Lower leg skin (tissue), 4 donors: ENCODE data around the gene NKAIN2. TPM values are rescaled to one million over a fixed set of nuclear protein-coding genes. Genes with fewer than 3 reads are reported as not detected.

ENCODE experiments used
- DNase-seq, 2 donors: peaks; one replicate each; pipeline ENCODE4 v3.0.0-alpha.2; 2019; ENCODE audit warnings: low spot score in 2 of 2
- H3K4me3 ChIP-seq: fragments of 200-600 bp; sonication (generic); 2 replicates; pipeline ENCODE4 v1.5.1; 2017; ENCODE audit warnings: mild to moderate bottlenecking, low read depth; ENCODE audit not compliant: poor library complexity, severe bottlenecking
- POLR2A ChIP-seq, 2 donors: fragments of 450-650 bp; IDR thresholded peaks; one replicate each; pipeline ENCODE4 v1.6.1; 2016 to 2017; ENCODE audit warnings: antibody characterized with exemption in 2 of 2, mild to moderate bottlenecking in 1 of 2, moderate library complexity in 1 of 2
- WGBS, 2 donors: methylation state at CpG; one replicate each; pipeline ENCODE4 v1.1.5; 2018; 5-methylcytosine and 5-hydroxymethylcytosine counted together
- intact Hi-C: fragments of 100-400 bp; cut with DNase I; formaldehyde crosslinking; loops from one replicate; pipeline ENCODE4 v1.15.0; 2023; ENCODE audit warnings: low total_unique reads
- total RNA-seq, 4 donors: library from RNA; depleted of rRNA; stranded (reverse); fragments of >200 nt; gene quantifications; one replicate each; pipeline ENCODE4 v1.1.0, GENCODE V29; 2016
- TF ChIP-seq, protein P1 (sequence below), 3 donors: fragments of 450-650 bp; IDR thresholded peaks; one replicate each; pipeline ENCODE4 v1.5.1; 2016; ENCODE audit warnings: antibody characterized with exemption in 3 of 3, mild to moderate bottlenecking in 3 of 3, moderate library complexity in 2 of 3

NKAIN2 gene
- total RNA-seq, 4 donors from 2014 or later = 0.37 TPM; not detected in 3

DNA sequence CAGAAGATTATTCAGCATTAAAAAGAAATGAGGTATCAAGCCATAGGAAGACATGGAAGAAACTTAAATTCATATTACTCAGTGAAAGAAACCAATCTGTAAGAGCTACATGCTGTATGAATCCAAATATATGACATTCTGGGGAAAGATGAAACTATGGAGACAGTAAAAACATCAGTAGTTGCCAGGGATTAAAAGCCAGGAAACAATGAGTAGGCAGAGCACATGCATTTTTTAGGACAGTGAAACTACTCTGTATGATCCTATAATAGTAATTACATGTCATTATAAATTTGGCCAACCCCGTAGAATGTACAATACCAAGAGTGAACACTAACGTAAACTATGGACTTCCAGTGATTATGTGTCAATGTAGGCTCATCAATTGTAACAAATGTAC, 1065.8 kb downstream of the NKAIN2 start:
- H3K4me3 ChIP-seq = no peak overlapping the region
- WGBS, 2 donors = 37 to 39% methylated on average over 2 of the region's 2 CpGs
- TF ChIP-seq, protein P1, sequence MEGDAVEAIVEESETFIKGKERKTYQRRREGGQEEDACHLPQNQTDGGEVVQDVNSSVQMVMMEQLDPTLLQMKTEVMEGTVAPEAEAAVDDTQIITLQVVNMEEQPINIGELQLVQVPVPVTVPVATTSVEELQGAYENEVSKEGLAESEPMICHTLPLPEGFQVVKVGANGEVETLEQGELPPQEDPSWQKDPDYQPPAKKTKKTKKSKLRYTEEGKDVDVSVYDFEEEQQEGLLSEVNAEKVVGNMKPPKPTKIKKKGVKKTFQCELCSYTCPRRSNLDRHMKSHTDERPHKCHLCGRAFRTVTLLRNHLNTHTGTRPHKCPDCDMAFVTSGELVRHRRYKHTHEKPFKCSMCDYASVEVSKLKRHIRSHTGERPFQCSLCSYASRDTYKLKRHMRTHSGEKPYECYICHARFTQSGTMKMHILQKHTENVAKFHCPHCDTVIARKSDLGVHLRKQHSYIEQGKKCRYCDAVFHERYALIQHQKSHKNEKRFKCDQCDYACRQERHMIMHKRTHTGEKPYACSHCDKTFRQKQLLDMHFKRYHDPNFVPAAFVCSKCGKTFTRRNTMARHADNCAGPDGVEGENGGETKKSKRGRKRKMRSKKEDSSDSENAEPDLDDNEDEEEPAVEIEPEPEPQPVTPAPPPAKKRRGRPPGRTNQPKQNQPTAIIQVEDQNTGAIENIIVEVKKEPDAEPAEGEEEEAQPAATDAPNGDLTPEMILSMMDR (IDR thresholded peaks at IDR 0.05) = no peak
- no peak for TF ChIP-seq POLR2A (IDR thresholded peaks at IDR 0.05)
- no peak for DNase-seq
- intact Hi-C loops = loop anchor here (5.0 kb wide), 1 partner anchor 243 kb away; no protein-coding TSS in a partner anchor

DNA sequence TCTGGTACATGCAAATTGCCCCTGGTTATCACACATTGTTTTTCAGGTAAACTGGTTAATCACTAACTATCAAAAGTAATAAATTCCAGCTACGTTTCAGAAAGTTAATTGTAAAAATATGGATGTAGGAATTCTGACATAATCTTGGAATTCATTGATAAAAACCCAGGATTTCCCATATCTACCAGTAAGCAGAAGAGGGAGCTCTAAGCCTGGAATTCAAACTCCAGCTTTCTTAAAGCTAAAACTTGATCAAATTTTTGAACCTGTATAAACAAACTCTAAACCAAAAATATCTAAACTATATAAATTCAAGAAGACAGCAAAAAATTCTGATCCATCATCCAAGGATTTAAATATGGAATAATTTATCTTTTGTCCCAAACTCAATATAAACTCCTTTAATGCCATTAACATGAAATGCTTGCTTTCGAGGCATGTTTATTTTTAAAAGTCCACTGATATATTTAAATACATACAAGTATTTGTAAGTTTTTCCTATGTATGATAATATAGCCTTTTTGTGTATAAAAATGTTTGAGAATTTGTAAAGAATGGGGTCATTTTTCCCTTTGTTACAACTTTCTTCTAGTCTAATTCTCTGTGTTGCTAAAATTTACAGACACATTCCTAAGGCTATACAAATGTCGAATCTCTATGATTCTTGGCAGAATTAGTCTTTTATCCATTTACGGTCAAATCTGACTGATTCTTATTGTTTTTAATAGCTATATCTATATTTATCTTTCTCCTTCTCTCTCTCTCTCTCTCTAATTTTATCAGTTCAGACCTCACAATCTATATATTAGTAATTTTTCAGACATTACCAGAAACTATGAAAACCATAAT, 1067.2 kb downstream of the NKAIN2 start:
- no peak for DNase-seq
- intact Hi-C loops = no loop called here
- H3K4me3 ChIP-seq = no peak overlapping the region
- TF ChIP-seq, protein P1 (IDR thresholded peaks at IDR 0.05) = peak in 1 of 3 donors; percentile 51
- TF ChIP-seq POLR2A (IDR thresholded peaks at IDR 0.05) = no peak
- 52 to 54% methylated on average over 4 of the region's 4 CpGs for WGBS, 2 donors

DNA sequence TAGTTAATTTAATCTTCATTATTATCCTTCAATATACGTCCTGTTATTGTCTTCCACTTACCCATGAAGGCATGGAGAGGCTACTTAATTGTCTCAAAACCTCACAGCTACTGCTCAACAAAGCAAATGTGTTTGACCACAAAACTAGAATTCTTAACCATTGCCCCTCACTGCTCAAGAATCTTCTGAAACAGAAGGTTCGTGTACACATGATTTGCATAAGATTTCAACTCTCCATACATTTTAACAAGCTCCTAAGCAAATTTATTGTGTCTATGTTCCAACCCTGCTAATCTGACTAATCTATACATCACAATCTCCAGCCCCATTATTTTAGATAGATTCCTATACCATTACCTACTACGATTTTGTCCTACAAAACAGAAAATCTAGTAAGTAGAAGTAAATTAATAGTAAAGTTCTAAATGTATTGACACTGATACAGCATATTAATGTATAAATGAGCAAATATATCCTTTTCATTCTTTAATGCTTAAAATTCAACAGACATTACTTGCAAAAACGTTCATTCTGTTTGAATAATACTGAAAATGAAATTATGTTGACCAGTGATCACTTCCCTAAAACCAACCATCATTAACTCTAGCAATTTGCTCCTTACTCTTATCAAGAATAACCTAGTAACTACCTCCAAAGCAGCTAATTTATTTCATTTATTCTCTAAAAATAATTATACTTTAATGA, 1068.8 kb downstream of the NKAIN2 start:
- DNase-seq = no peak
- no peak overlapping the region for H3K4me3 ChIP-seq
- intact Hi-C loops = no loop called here
- TF ChIP-seq, protein P1 (IDR thresholded peaks at IDR 0.05) = no peak
- 72 to 74% methylated on average over 4 of the region's 4 CpGs for WGBS, 2 donors

DNA sequence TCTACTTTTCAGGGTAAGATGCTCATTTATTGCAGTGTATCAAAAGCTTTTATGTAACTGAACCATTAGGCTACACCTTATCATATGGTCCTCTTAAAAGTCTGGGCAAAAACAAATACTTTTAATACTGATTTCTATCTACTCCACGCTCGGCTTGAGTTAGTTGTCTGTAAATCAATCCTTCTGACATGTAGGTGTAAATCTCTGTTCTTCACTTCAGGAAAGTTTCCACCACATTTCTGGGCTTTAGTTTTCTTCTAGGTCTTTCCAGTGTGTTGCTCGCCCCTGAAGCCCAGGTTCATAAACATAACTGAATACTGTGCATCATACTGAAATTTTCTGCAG, 1069.4 kb downstream of the NKAIN2 start:
- TF ChIP-seq POLR2A (IDR thresholded peaks at IDR 0.05) = no peak
- TF ChIP-seq, protein P1 (IDR thresholded peaks at IDR 0.05) = no peak
- 88% methylated on average over 3 of the region's 3 CpGs for WGBS, 2 donors
- no peak for DNase-seq
- no peak overlapping the region for H3K4me3 ChIP-seq
- intact Hi-C loops = no loop called here

Other genes with a start within 250 kb of the NKAIN2 start
- gene TRDN, start 166.9 kb upstream of the NKAIN2 start, total RNA-seq = under 1 TPM in 1 of 4 donors, not detected in 3; 0.06 TPM